GM21526 (cell line): ENCODE data around the gene SEMA5A.

Experiments used
- ATAC-seq: cut with Tn5 transposase; IDR thresholded peaks from one replicate; pipeline ENCODE4 v1.9.1; 2021; ENCODE audit warnings: moderate library complexity; ENCODE audit not compliant: unreplicated experiment, low FRiP score

The SEMA5A gene

GRCh38 chr5:9547122-9547947 lies 1.5 kb upstream of the SEMA5A start:
- ATAC-seq, result no peak

- no peak for ATAC-seq
Observed at GRCh38 chr5:9545136-9545991, 511 bp downstream of the SEMA5A start.

- peak; percentile 78 for ATAC-seq
Observed at GRCh38 chr5:9544502-9545135, 1.3 kb downstream of the SEMA5A start.

GRCh38 chr5:9544056-9544455 lies 1.8 kb downstream of the SEMA5A start:
- no peak for ATAC-seq

- ATAC-seq, result no peak
Observed at GRCh38 chr5:9543311-9543920, 2.5 kb downstream of the SEMA5A start.

- no peak for ATAC-seq
Observed at GRCh38 chr5:9540791-9541190, 5.1 kb downstream of the SEMA5A start.

GRCh38 chr5:9538504-9538903 lies 7.4 kb downstream of the SEMA5A start:
- ATAC-seq, result no peak

- no peak for ATAC-seq
Observed at GRCh38 chr5:9537223-9538141, 8.4 kb downstream of the SEMA5A start.

GRCh38 chr5:9536717-9537116 lies 9.2 kb downstream of the SEMA5A start:
- no peak for ATAC-seq

- ATAC-seq, result no peak
Observed at GRCh38 chr5:9534881-9535517, 10.9 kb downstream of the SEMA5A start.

- ATAC-seq, result no peak
Observed at GRCh38 chr5:9533562-9534364, 12.1 kb downstream of the SEMA5A start.

GRCh38 chr5:9533096-9533495 lies 12.8 kb downstream of the SEMA5A start:
- ATAC-seq, result no peak

- ATAC-seq, result no peak
Observed at GRCh38 chr5:9529513-9529912, 16.4 kb downstream of the SEMA5A start.

- ATAC-seq, result no peak
Observed at GRCh38 chr5:9529041-9529480, 16.8 kb downstream of the SEMA5A start.

- no peak for ATAC-seq
Observed at GRCh38 chr5:9524941-9525340, 20.9 kb downstream of the SEMA5A start.

GRCh38 chr5:9523090-9523823 lies 22.6 kb downstream of the SEMA5A start:
- no peak for ATAC-seq

GRCh38 chr5:9519537-9519936 lies 26.3 kb downstream of the SEMA5A start:
- no peak for ATAC-seq

- no peak for ATAC-seq
Observed at GRCh38 chr5:9516591-9516990, 29.3 kb downstream of the SEMA5A start.
